ENCODE data around the gene PIK3R3.

The PIK3R3 gene

GRCh38 chr1:46128344-46128743 is 4.1 kb downstream of the PIK3R3 start:
- no peaks in the 10 kb centered on the region for H3K27me3 ChIP-seq (ENCODE audit: control insufficient read depth in 1 of 2, insufficient read depth in 2 of 2, low read length in 2 of 2)
- H3K27ac ChIP-seq (ENCODE audit: low read depth, low read length): no peak overlapping the region
- H3K36me3 ChIP-seq (ENCODE audit: insufficient read depth, low read length): no peaks in the 10 kb centered on the region
- H3K9ac ChIP-seq (ENCODE audit: low read length): no peak overlapping the region
- no peaks in the 10 kb centered on the region for H3K9me3 ChIP-seq (ENCODE audit: low read length)
- no peak overlapping the region for H3K4me3 ChIP-seq (ENCODE audit: low read depth in 1 of 2, low read length in 2 of 2)
- peaks cover under 1% of the 10 kb centered on the region for H3K4me1 ChIP-seq (ENCODE audit: insufficient read depth, low read length)

- no peaks in the 10 kb centered on the region for H3K27me3 ChIP-seq (ENCODE audit: control insufficient read depth in 1 of 2, insufficient read depth in 2 of 2, low read length in 2 of 2)
- no peaks in the 10 kb centered on the region for H3K9me3 ChIP-seq (ENCODE audit: low read length)
- no peaks in the 10 kb centered on the region for H3K36me3 ChIP-seq (ENCODE audit: insufficient read depth, low read length)
- no peak overlapping the region for H3K4me3 ChIP-seq (ENCODE audit: low read depth in 1 of 2, low read length in 2 of 2)
- H3K4me1 ChIP-seq (ENCODE audit: insufficient read depth, low read length): no peaks in the 10 kb centered on the region
- no peak overlapping the region for H3K9ac ChIP-seq (ENCODE audit: low read length)
- H3K27ac ChIP-seq (ENCODE audit: low read depth, low read length): no peak overlapping the region
Observed at GRCh38 chr1:46118856-46119255, 13.6 kb downstream of the PIK3R3 start.

- Histone ChIP-seq H3K27me3 (ENCODE audit: control insufficient read depth in 1 of 2, insufficient read depth in 2 of 2, low read length in 2 of 2) (no peaks in the 10 kb centered on the region), H3K4me3 (ENCODE audit: low read depth in 1 of 2, low read length in 2 of 2) (no peak overlapping the region), H3K4me1 (ENCODE audit: insufficient read depth, low read length) (no peaks in the 10 kb centered on the region), H3K36me3 (ENCODE audit: insufficient read depth, low read length) (no peaks in the 10 kb centered on the region), H3K9ac (ENCODE audit: low read length) (no peak overlapping the region), H3K9me3 (ENCODE audit: low read length) (no peaks in the 10 kb centered on the region), H3K27ac (ENCODE audit: low read depth, low read length) (no peak overlapping the region)
Observed at GRCh38 chr1:46117810-46118494, 14.5 kb downstream of the PIK3R3 start.

- Histone ChIP-seq H3K9me3 (ENCODE audit: low read length) (no peaks in the 10 kb centered on the region), H3K36me3 (ENCODE audit: insufficient read depth, low read length) (no peaks in the 10 kb centered on the region), H3K4me3 (ENCODE audit: low read depth in 1 of 2, low read length in 2 of 2) (no peak overlapping the region), H3K4me1 (ENCODE audit: insufficient read depth, low read length) (no peaks in the 10 kb centered on the region), H3K9ac (ENCODE audit: low read length) (no peak overlapping the region), H3K27me3 (ENCODE audit: control insufficient read depth in 1 of 2, insufficient read depth in 2 of 2, low read length in 2 of 2) (no peaks in the 10 kb centered on the region), H3K27ac (ENCODE audit: low read depth, low read length) (no peak overlapping the region)
Observed at GRCh38 chr1:46114925-46115603, 17.4 kb downstream of the PIK3R3 start.

- Histone ChIP-seq H3K9ac (ENCODE audit: low read length) (no peak overlapping the region), H3K4me1 (ENCODE audit: insufficient read depth, low read length) (no peaks in the 10 kb centered on the region), H3K4me3 (ENCODE audit: low read depth in 1 of 2, low read length in 2 of 2) (no peak overlapping the region), H3K36me3 (ENCODE audit: insufficient read depth, low read length) (no peaks in the 10 kb centered on the region), H3K9me3 (ENCODE audit: low read length) (no peaks in the 10 kb centered on the region), H3K27me3 (ENCODE audit: control insufficient read depth in 1 of 2, insufficient read depth in 2 of 2, low read length in 2 of 2) (no peaks in the 10 kb centered on the region), H3K27ac (ENCODE audit: low read depth, low read length) (no peak overlapping the region)
Observed at GRCh38 chr1:46113948-46114347, 18.5 kb downstream of the PIK3R3 start.

GRCh38 chr1:46112108-46112507 is 20.3 kb downstream of the PIK3R3 start:
- H3K4me1 ChIP-seq (ENCODE audit: insufficient read depth, low read length): no peaks in the 10 kb centered on the region
- no peak overlapping the region for H3K27ac ChIP-seq (ENCODE audit: low read depth, low read length)
- no peaks in the 10 kb centered on the region for H3K9me3 ChIP-seq (ENCODE audit: low read length)
- H3K36me3 ChIP-seq (ENCODE audit: insufficient read depth, low read length): no peaks in the 10 kb centered on the region
- no peak overlapping the region for H3K4me3 ChIP-seq (ENCODE audit: low read depth in 1 of 2, low read length in 2 of 2)
- no peaks in the 10 kb centered on the region for H3K27me3 ChIP-seq (ENCODE audit: control insufficient read depth in 1 of 2, insufficient read depth in 2 of 2, low read length in 2 of 2)
- no peak overlapping the region for H3K9ac ChIP-seq (ENCODE audit: low read length)

GRCh38 chr1:46110521-46110920 is 21.9 kb downstream of the PIK3R3 start:
- Histone ChIP-seq H3K4me3 (ENCODE audit: low read depth in 1 of 2, low read length in 2 of 2) (no peak overlapping the region), H3K27ac (ENCODE audit: low read depth, low read length) (no peak overlapping the region), H3K9me3 (ENCODE audit: low read length) (no peaks in the 10 kb centered on the region), H3K9ac (ENCODE audit: low read length) (no peak overlapping the region), H3K27me3 (ENCODE audit: control insufficient read depth in 1 of 2, insufficient read depth in 2 of 2, low read length in 2 of 2) (no peaks in the 10 kb centered on the region), H3K4me1 (ENCODE audit: insufficient read depth, low read length) (no peaks in the 10 kb centered on the region), H3K36me3 (ENCODE audit: insufficient read depth, low read length) (no peaks in the 10 kb centered on the region)

- H3K27me3 ChIP-seq (ENCODE audit: control insufficient read depth in 1 of 2, insufficient read depth in 2 of 2, low read length in 2 of 2): no peaks in the 10 kb centered on the region
- no peak overlapping the region for H3K27ac ChIP-seq (ENCODE audit: low read depth, low read length)
- no peak overlapping the region for H3K4me3 ChIP-seq (ENCODE audit: low read depth in 1 of 2, low read length in 2 of 2)
- no peak overlapping the region for H3K9ac ChIP-seq (ENCODE audit: low read length)
- no peaks in the 10 kb centered on the region for H3K36me3 ChIP-seq (ENCODE audit: insufficient read depth, low read length)
- H3K4me1 ChIP-seq (ENCODE audit: insufficient read depth, low read length): no peaks in the 10 kb centered on the region
- H3K9me3 ChIP-seq (ENCODE audit: low read length): no peaks in the 10 kb centered on the region
Observed at GRCh38 chr1:46102769-46103476, 29.5 kb downstream of the PIK3R3 start.

GRCh38 chr1:46099215-46099614 is 33.2 kb downstream of the PIK3R3 start:
- Histone ChIP-seq H3K9ac (ENCODE audit: low read length) (no peak overlapping the region), H3K27me3 (ENCODE audit: control insufficient read depth in 1 of 2, insufficient read depth in 2 of 2, low read length in 2 of 2) (no peaks in the 10 kb centered on the region), H3K36me3 (ENCODE audit: insufficient read depth, low read length) (no peaks in the 10 kb centered on the region), H3K27ac (ENCODE audit: low read depth, low read length) (no peak overlapping the region), H3K4me3 (ENCODE audit: low read depth in 1 of 2, low read length in 2 of 2) (no peak overlapping the region), H3K4me1 (ENCODE audit: insufficient read depth, low read length) (no peaks in the 10 kb centered on the region), H3K9me3 (ENCODE audit: low read length) (no peaks in the 10 kb centered on the region)

GRCh38 chr1:46098027-46098712 is 34.3 kb downstream of the PIK3R3 start:
- H3K9ac ChIP-seq (ENCODE audit: low read length): no peak overlapping the region
- H3K36me3 ChIP-seq (ENCODE audit: insufficient read depth, low read length): no peaks in the 10 kb centered on the region
- H3K9me3 ChIP-seq (ENCODE audit: low read length): no peaks in the 10 kb centered on the region
- H3K4me1 ChIP-seq (ENCODE audit: insufficient read depth, low read length): no peaks in the 10 kb centered on the region
- no peak overlapping the region for H3K27ac ChIP-seq (ENCODE audit: low read depth, low read length)
- no peaks in the 10 kb centered on the region for H3K27me3 ChIP-seq (ENCODE audit: control insufficient read depth in 1 of 2, insufficient read depth in 2 of 2, low read length in 2 of 2)
- no peak overlapping the region for H3K4me3 ChIP-seq (ENCODE audit: low read depth in 1 of 2, low read length in 2 of 2)

- Histone ChIP-seq H3K4me3 (ENCODE audit: low read depth in 1 of 2, low read length in 2 of 2) (no peak overlapping the region), H3K4me1 (ENCODE audit: insufficient read depth, low read length) (no peaks in the 10 kb centered on the region), H3K9ac (ENCODE audit: low read length) (no peak overlapping the region), H3K9me3 (ENCODE audit: low read length) (no peaks in the 10 kb centered on the region), H3K36me3 (ENCODE audit: insufficient read depth, low read length) (no peaks in the 10 kb centered on the region), H3K27me3 (ENCODE audit: control insufficient read depth in 1 of 2, insufficient read depth in 2 of 2, low read length in 2 of 2) (no peaks in the 10 kb centered on the region), H3K27ac (ENCODE audit: low read depth, low read length) (no peak overlapping the region)
Observed at GRCh38 chr1:46097149-46097472, 35.3 kb downstream of the PIK3R3 start.

All from muscle layer of colon (tissue), 2 donors.